ENCODE results near the gene CLECL1.
"Not testable (repeated sequence)": the region's sequence is repeated elsewhere in the genome, so short reads cannot be mapped to it uniquely, and the experiment has no call there.

The CLECL1 gene

DNA sequence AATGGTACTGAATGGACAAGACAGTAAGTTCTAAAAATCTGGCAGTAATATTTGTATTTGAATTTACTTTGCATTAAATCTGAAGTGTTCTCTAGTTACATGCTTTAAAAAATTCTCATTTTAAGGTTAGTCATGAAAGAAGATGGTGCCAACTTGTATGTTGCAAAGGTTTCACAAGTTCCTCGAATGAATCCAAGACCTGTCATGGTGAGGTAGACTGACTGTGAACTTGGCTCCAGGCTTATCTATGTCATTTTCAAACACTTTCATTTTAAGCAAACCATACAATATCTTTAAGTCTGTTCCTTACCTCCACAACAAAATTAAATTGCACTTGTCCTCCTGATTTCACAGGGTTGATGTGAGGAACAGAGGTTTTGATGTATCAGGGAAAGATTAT lies 40.0 kb downstream of the CLECL1 start:
- DNase-seq, result no peak

DNA sequence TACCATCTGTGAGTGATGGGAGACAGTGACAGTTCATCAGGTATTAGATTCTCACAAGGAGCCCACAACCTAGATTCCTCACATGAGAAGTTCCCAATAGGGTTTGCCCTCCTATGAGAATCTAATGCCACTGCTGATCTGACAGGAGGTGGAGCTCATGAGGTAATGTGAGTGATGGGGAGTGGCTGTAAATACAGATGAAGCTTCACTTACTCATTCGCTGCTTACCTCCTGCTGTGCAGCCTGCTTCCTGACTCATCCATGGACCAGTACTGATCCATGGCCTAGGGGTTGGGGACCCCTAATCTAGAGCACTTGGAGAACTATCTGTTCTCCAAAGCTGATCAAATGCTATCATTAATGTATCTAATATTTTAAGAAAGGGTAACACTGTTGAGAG lies 45.7 kb downstream of the CLECL1 start:
- no peak for DNase-seq

DNA sequence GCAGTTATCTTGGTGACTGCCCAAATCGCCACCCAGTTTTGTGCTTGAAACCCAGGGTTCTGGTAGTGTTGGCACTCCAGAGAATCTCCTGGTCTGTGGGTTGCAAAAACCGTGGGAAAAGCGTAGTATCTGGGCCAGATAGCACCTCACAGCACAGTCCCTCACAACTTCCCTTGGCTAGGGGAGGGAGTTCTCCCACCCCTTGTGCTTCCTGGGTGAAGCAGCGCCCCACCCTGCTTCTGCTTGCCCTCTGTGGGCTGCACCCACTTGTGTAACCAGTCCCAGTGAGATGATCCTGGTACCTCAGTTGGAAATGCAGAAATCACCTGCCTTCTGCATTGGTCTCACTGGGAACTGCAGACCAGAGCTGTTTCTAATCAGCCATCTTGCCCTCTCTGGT lies 47.0 kb downstream of the CLECL1 start:
- no peak for DNase-seq

DNA sequence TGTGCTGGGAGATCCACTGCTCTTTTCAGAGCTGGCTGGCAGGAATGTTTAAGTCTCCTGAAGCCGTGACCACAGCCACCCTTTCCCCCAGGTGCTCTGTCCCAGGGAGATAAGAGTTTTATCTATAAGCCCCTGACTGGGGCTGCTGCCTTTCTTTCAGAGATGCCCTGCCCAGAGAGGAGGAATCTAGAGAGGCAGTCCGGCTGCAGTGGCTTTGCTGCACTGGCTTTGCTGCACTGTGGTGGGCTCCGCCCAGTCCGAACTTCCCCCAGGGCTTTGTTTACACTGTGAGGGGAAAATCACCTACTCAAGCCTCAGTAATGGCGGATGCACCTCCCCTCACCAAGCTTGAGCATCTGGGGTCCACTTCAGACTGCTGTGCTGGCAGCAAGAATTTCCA lies 47.5 kb downstream of the CLECL1 start:
- not testable (repeated sequence) for DNase-seq

DNA sequence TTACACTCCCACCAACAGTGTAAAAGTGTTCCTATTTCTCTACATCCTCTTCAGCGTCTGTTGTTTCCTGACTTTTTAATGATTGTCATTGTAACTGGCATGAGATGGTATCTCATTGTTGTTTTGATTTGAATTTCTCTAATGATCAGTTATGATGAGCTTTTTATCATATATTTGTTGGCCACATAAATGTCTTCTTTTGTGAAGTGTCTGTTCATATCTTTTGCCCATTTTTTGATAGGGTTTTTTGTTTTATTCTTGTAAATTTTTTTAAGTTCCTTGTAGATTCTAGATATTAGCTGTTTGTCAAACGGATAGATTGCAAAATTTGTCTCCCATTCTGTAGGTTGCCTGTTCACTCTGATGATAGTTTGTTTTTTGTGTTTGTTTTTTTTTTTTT lies 49.9 kb downstream of the CLECL1 start:
- DNase-seq, result not testable (repeated sequence)

DNA sequence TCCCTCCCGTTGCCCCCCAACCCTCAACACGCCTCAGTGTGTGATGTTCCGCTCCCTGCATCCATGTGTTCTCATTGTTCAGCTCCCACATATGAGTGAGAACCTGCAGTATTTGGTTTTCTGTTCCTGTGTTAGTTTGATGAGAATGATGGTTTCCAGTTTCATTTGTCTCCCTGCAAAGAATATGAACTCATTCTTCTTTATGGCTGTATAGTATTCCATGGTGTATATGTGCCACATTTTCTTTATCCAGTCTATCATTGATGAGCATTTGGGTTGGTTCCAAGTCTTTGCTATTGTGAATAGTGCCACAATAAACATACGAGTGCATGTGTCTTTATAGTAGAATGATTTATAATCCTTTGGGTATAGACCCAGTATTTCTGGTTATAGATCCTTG lies 50.4 kb downstream of the CLECL1 start:
- not testable (repeated sequence) for DNase-seq

DNA sequence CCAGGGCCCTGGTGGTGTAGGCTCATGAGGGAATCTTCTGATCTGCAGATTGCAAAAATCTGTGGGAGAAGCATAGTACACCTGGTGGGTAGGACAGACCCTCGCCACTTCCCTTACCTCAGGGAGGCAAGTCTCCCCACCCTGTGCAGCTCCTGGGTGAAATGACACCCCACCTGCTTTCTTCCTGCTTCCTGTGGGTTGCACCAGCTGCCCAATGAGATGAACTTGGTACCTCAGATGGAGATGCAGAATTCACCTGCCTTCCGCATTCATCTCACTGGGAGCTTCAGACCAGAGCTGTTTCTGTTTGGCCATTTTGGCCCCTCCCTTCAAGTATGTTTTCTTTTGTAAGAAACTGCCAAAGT lies 58.7 kb downstream of the CLECL1 start:
- DNase-seq, result no peak

DNA sequence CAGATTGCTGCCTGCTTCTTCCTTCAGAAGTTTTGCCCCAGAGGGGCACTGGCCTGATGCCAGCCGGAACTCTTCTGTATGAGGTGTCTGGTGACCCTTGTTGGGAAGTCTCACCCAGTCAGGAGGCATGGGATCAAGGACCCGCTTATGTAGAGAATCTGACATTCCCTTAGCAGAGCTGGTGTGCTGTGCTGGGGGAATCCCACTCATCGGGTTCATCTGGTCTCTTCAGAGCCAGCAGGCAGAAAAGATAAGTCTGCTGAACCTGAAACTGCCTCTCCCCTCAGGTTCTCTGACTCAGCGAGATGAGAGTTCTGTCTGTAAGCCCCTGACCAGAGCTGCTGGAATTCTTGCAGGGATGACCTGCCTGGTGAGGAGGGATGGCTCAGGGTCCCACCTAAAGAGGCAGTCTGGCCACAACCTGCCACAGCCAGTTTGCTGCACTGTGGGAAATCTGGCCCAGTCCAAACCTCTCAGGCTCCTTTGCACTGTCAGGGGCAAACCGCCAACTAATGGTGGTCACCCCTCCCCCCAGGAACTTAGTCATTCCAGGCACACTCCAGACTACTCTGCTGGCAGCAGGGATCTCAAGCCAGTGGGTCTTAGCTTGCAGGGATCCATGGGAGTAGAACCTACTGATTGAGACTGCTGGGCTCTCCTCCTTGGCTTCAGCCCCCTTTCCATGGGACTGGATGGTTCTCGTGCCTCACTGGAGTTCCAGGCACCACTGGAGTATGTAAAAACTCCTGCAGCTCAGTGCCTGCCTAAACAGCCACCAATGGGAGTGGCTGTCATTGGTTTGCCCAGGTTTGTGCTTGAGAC lies 59.3 kb downstream of the CLECL1 start:
- DNase-seq, result no peak

Measured in NCI-H1092 treated with DMSO at 0.1 percent for 48 hours (cell line).